Upper lobe of right lung (tissue), 1 donor: ENCODE data around the gene NTRK3. TPM values are rescaled to one million over a fixed set of nuclear protein-coding genes. Genes with fewer than 3 reads are reported as not detected.

ENCODE experiments used
- ATAC-seq: fragments of 200-7000 bp; cut with Tn5 transposase; one replicate; pipeline ENCODE4 v1.9.1; 2020; ENCODE audit warnings: mild to moderate bottlenecking, moderate library complexity
- DNase-seq: peaks from one replicate; pipeline ENCODE4 v3.0.0-alpha.2; 2020
- H3K27ac ChIP-seq: fragments of 200-600 bp; one replicate; pipeline ENCODE4 v1.8.0; 2022
- H3K27me3 ChIP-seq: fragments of 200-600 bp; one replicate; pipeline ENCODE4 v1.8.0; 2022; ENCODE audit warnings: mild to moderate bottlenecking
- H3K36me3 ChIP-seq: fragments of 200-600 bp; one replicate; pipeline ENCODE4 v1.8.0; 2022
- H3K4me1 ChIP-seq: fragments of 200-600 bp; one replicate; pipeline ENCODE4 v1.8.0; 2022
- H3K4me3 ChIP-seq: fragments of 200-600 bp; one replicate; pipeline ENCODE4 v1.8.0; 2022; ENCODE audit warnings: mild to moderate bottlenecking
- H3K9me3 ChIP-seq: fragments of 200-600 bp; one replicate; pipeline ENCODE4 v1.8.0; 2022
- CTCF ChIP-seq: fragments of 200-600 bp; IDR thresholded peaks from one replicate; pipeline ENCODE4 v1.8.0; 2022; ENCODE audit warnings: antibody characterized with exemption
- intact Hi-C: fragments of 100-400 bp; cut with DNase I; formaldehyde crosslinking; loops from one replicate; pipeline ENCODE4 v1.11.0; 2022
- total RNA-seq: library from RNA; stranded (reverse); fragmentation: NEBNext Ultra II Directional; extraction: Animal tissue kit (Norgen Biotek cat#: 25700); gene quantifications from one replicate; pipeline ENCODE4 v1.2.1, GENCODE V29; 2021
- donor health status: DM: no; HTN: yes; CAD: no; lungs with severe emphysema.

NTRK3 gene
- total RNA-seq, 1 donor from 2014 or later = 2.8 TPM

GRCh38 chr15:87863152-87863551, 393.4 kb downstream of the NTRK3 start:
- DNase-seq (no peak), ATAC-seq (no peak)
- no peaks in the 10 kb centered on the region for H3K4me1 ChIP-seq
- intact Hi-C loops = no loop called here
- no peaks in the 10 kb centered on the region for H3K36me3 ChIP-seq
- H3K9me3 ChIP-seq = no peaks in the 10 kb centered on the region
- H3K27me3 ChIP-seq = no peaks in the 10 kb centered on the region
- no peak for TF ChIP-seq CTCF
- H3K27ac ChIP-seq = no peak overlapping the region
- H3K4me3 ChIP-seq = no peak overlapping the region

- Histone ChIP-seq H3K36me3 (no peaks in the 10 kb centered on the region), H3K27me3 (no peaks in the 10 kb centered on the region), H3K9me3 (no peaks in the 10 kb centered on the region), H3K27ac (no peak overlapping the region), H3K4me1 (no peaks in the 10 kb centered on the region), H3K4me3 (no peak overlapping the region)
- DNase-seq (no peak), ATAC-seq (no peak)
- no peak for TF ChIP-seq CTCF
- intact Hi-C loops = no loop called here
Observed at GRCh38 chr15:87860743-87861142, 395.8 kb downstream of the NTRK3 start.

- Histone ChIP-seq H3K4me3 (no peak overlapping the region), H3K9me3 (no peaks in the 10 kb centered on the region), H3K36me3 (no peaks in the 10 kb centered on the region), H3K27ac (no peak overlapping the region), H3K4me1 (no peaks in the 10 kb centered on the region), H3K27me3 (no peaks in the 10 kb centered on the region)
- no peak for ATAC-seq
- TF ChIP-seq CTCF = no peak
- no peak for DNase-seq
- intact Hi-C loops = no loop called here
Observed at GRCh38 chr15:87858651-87859050, 397.9 kb downstream of the NTRK3 start.

GRCh38 chr15:87851497-87851896, 405.0 kb downstream of the NTRK3 start:
- H3K27ac ChIP-seq = no peak overlapping the region
- no peaks in the 10 kb centered on the region for H3K9me3 ChIP-seq
- intact Hi-C loops = no loop called here
- no peaks in the 10 kb centered on the region for H3K36me3 ChIP-seq
- no peak for TF ChIP-seq CTCF
- no peaks in the 10 kb centered on the region for H3K27me3 ChIP-seq
- no peaks in the 10 kb centered on the region for H3K4me1 ChIP-seq
- DNase-seq = no peak
- no peak for ATAC-seq
- H3K4me3 ChIP-seq = no peak overlapping the region

- DNase-seq = no peak
- H3K36me3 ChIP-seq = no peaks in the 10 kb centered on the region
- no peaks in the 10 kb centered on the region for H3K4me1 ChIP-seq
- ATAC-seq = no peak
- H3K27ac ChIP-seq = no peak overlapping the region
- H3K4me3 ChIP-seq = no peak overlapping the region
- H3K9me3 ChIP-seq = no peaks in the 10 kb centered on the region
- no peak for TF ChIP-seq CTCF
- intact Hi-C loops = no loop called here
- no peaks in the 10 kb centered on the region for H3K27me3 ChIP-seq
Observed at GRCh38 chr15:87850916-87851315, 405.6 kb downstream of the NTRK3 start.

- intact Hi-C loops = no loop called here
- Histone ChIP-seq H3K27me3 (no peaks in the 10 kb centered on the region), H3K27ac (no peak overlapping the region), H3K4me3 (no peak overlapping the region), H3K36me3 (no peaks in the 10 kb centered on the region), H3K4me1 (no peaks in the 10 kb centered on the region), H3K9me3 (no peaks in the 10 kb centered on the region)
- DNase-seq (no peak), ATAC-seq (no peak)
- no peak for TF ChIP-seq CTCF
Observed at GRCh38 chr15:87849181-87849580, 407.4 kb downstream of the NTRK3 start.
